Measurements from ENCODE around the gene OVCA2.

Gene OVCA2

DNA sequence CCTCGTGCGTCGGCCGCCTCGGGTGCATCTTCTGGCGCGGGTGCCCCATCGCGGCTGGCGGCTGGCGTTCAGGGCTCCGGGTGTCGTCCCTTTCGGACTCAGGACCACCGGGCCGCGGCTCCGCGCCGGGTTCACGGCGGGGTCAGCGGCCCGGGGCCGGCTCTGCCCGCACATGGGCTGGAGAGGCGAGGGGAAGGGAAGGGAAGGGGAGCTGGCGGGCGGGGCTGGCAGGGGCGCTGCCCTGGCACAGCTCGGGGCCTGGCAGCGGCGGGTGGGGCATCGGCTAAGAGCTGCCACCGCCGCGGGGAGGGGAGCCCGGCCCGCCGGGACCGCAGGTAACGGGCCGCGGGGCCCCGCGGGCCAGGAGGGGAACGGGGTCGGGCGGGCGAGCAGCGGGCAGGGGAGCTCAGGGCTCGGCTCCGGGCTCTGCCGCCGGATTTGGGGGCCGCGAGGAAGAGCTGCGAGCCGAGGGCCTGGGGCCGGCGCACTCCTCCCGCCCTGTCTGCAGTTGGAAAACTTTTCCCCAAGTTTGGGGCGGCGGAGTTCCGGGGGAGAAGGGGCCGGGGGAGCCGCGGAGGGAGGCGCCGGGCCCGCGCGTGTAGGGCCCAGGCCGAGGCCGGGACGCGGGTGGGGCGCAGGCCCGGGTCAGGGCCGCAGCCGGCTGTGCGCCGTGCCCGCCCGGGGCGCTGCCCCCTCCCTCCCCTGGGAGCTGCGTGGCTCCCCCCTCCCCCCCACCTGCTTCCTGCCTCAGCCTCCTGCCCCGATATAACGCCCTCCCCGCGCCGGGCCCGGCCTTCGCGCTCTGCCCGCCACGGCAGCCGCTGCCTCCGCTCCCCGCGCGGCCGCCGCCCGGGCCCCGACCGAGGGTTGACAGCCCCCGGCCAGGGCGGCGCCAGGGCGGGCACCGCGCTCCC is 13.7 kb downstream of the OVCA2 start:
- no peak for DNase-seq

DNA sequence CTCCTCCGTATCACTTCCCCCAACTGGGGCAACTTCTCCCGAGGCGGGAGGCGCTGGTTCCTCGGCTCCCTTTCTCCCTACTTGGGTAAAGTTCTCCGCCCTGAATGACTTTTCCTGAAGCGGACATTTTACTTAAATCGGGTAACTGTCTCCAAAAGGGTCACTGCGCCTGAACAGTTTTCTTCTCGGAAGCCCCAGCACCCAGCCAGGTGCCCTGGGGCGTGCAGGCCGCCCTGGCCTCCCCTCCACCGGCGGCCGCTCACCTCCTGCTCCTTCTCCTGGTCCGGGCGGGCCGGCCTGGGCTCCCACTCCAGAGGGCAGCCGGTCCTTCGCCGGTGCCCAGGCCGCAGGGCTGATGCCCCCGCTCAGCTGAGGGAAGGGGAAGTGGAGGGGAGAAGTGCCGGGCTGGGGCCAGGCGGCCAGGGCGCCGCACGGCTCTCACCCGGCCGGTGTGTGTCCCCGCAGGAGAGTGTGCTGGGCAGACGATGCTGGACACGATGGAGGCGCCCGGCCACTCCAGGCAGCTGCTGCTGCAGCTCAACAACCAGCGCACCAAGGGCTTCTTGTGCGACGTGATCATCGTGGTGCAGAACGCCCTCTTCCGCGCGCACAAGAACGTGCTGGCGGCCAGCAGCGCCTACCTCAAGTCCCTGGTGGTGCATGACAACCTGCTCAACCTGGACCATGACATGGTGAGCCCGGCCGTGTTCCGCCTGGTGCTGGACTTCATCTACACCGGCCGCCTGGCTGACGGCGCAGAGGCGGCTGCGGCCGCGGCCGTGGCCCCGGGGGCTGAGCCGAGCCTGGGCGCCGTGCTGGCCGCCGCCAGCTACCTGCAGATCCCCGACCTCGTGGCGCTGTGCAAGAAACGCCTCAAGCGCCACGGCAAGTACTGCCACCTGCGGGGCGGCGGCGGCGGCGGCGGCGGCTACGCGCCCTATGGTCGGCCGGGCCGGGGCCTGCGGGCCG is 14.7 kb downstream of the OVCA2 start:
- DNase-seq, result no peak

DNA sequence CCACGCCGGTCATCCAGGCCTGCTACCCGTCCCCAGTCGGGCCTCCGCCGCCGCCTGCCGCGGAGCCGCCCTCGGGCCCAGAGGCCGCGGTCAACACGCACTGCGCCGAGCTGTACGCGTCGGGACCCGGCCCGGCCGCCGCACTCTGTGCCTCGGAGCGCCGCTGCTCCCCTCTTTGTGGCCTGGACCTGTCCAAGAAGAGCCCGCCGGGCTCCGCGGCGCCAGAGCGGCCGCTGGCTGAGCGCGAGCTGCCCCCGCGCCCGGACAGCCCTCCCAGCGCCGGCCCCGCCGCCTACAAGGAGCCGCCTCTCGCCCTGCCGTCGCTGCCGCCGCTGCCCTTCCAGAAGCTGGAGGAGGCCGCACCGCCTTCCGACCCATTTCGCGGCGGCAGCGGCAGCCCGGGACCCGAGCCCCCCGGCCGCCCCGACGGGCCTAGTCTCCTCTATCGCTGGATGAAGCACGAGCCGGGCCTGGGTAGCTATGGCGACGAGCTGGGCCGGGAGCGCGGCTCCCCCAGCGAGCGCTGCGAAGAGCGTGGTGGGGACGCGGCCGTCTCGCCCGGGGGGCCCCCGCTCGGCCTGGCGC is 15.4 kb downstream of the OVCA2 start:
- DNase-seq, result no peak

DNA sequence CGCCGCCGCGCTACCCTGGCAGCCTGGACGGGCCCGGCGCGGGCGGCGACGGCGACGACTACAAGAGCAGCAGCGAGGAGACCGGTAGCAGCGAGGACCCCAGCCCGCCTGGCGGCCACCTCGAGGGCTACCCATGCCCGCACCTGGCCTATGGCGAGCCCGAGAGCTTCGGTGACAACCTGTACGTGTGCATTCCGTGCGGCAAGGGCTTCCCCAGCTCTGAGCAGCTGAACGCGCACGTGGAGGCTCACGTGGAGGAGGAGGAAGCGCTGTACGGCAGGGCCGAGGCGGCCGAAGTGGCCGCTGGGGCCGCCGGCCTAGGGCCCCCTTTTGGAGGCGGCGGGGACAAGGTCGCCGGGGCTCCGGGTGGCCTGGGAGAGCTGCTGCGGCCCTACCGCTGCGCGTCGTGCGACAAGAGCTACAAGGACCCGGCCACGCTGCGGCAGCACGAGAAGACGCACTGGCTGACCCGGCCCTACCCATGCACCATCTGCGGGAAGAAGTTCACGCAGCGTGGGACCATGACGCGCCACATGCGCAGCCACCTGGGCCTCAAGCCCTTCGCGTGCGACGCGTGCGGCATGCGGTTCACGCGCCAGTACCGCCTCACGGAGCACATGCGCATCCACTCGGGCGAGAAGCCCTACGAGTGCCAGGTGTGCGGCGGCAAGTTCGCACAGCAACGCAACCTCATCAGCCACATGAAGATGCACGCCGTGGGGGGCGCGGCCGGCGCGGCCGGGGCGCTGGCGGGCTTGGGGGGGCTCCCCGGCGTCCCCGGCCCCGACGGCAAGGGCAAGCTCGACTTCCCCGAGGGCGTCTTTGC is 16.2 kb downstream of the OVCA2 start:
- no peak for DNase-seq

DNA sequence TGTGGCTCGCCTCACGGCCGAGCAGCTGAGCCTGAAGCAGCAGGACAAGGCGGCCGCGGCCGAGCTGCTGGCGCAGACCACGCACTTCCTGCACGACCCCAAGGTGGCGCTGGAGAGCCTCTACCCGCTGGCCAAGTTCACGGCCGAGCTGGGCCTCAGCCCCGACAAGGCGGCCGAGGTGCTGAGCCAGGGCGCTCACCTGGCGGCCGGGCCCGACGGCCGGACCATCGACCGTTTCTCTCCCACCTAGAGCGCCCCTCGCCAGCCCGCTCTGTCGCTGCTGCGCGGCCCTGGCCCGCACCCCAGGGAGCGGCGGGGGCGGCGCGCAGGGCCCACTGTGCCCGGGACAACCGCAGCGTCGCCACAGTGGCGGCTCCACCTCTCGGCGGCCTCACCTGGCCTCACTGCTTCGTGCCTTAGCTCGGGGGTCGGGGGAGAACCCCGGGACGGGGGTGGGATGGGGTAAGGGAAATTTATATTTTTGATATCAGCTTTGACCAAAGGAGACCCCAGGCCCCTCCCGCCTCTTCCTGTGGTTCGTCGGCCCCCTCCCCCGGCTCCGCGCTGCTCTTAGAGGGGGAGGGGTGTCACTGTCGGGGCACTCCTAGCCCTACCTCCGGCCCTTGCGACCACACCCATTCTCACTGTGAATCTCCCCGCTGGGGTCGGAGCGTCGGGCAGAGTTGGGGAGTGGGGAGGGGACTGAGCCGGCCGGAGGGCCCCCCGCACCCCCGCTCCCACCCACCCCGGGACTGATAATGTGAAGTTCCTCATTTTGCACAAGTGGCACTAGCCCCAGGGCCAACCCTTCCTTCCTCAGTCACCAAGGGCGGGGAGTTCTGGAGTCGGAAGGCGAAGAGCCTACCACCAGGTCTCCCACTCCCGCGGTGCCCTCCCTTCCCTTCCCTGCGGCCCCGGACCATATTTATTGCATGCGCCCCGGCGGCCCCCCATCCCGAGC is 17.0 kb downstream of the OVCA2 start:
- no peak for DNase-seq

DNA sequence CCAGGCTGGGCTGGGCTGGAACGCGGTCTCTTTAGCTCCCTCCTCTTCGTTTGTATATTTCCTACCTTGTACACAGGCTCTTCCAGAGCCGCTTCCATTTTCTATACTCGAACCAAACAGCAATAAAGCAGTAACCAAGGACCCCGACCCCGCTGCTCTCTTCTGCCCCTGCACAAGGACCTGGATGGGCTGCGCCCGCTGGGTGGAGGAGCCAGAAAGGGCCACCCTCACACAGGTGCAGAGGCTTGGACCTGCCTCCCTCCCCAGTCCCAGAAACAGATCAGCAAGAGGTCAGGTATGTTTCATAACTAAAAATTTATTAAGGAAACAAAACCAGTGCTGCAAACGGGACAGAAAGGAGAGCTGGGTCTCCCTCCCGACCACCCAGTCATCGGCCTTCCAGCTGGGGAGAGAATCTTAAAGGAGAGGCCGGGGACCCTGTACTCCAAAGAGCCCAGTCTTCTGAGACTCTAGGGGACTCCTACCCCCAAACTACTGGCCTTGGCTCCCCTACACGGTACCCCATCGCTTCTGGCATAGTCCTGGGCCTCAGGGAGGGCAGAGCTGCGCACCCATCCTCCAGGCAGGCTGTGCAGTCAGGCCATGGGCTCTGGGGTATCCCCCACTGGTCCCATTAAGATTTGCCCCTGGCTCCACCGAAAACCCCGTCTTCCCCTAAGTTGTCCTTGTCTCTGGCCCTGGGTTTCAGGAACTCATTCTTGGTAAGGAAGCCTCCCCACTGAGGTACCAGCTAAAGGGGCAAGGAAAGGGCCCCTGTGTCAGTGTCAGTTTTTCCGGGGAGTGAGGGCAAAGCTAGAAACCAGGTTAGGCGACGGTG is 17.9 kb downstream of the OVCA2 start:
- no peak for DNase-seq

DNA sequence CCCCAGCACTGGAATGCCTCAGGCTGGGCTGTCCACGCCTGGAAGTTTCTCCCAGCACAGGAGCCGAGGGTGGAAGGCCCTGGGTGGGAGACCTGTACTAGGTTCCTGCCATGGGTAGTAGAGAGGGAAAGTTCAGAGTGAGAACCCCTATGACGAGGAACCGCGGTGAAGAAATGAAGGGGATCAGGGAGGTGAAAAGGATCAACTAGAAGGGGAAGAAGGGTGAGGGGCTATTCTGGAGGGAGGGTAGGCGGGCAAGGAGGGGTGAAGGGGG is 18.5 kb downstream of the OVCA2 start:
- DNase-seq, result no peak

DNA sequence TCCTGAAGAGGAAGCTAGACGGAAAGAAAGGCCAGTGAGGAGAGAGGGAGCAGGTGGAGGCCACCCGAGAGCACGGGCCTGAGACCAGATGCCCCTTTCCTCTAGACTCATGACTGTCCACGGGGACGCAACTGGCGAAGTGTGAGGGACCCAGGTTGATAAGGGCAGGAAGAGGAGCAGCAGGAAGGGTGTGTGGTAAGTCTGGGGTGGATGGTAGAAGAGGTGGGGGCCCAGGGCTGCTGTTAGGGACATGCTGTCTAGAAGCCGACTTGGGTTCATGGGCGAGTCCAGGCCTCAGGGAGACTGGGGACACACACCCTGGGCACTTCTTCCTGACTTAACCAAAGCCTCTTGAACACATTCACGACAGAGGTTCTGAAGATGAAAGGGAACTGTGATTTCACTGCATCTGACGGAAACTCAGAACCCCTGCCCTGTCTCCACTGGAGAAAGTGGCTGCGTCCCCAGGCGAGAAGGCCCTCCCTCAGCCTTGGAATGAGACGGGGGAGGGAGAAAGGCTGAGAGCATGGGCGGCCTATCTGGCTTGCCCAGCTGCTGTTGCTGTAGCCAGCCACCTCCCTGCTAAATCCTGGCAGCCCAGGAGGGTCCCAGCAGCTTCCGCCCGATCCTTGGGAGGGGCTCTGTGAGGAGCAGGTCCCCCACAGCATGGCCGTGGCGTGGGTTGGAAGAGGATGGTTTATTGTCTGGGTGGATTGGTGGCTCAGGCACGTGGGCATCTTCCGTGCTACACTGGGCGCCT is 19.0 kb downstream of the OVCA2 start:
- no peak for DNase-seq

DNA sequence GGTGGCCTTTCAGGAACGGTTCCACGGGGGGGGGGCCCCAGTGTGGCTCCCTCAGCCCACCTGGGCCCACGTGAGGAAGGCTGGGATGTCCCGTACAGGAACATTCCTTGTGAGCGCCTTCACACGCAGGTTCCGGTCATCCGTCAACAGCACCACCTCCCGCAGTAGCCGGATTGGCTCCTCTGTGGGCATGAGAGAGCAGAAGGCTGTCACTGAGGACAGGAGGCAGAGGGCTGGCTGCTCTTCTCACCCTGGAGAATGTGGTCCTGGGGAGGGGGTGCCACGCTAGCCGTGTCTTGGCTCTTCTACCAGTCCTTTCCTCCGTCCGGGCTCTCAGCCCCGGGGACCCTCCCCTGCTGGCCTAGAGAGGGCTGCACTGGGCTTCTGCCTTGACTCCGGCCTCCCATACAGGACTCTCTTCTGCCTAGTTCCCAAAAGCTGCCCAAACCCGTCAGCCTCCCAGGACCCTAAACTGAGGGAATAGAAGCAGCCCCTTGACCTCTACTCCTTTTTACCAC is 19.7 kb downstream of the OVCA2 start:
- no peak for DNase-seq

DNA sequence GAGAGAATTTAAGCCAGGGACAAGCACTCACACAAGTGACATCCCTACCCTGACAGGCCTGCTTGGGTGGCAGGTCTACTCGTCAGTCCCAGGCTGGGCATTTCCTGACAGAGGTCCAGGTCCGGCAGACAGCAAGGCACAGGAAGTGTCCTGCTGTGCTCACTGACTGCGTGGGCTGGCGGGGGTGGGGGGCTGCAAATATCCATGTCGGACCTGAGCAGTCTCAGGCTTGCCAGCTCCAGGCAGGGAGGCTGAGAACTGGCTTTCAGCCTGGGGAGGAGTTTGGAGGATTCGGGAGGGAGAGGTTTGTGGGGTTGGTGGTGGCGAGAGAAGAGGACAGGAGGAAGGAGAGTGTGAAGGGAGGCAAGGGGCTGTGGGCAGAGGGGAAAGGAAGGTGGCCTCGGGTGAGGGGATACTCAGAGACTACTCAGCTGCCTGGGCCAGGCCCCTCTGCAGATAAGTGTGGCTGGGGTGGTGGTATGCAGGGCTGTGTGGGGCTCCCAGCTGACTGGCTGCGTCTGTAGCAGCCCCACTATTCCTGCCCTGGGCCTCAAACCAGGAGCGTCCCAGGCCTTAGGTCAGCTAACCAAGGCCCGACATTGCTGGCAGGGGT is 20.9 kb downstream of the OVCA2 start:
- no peak for DNase-seq

DNA sequence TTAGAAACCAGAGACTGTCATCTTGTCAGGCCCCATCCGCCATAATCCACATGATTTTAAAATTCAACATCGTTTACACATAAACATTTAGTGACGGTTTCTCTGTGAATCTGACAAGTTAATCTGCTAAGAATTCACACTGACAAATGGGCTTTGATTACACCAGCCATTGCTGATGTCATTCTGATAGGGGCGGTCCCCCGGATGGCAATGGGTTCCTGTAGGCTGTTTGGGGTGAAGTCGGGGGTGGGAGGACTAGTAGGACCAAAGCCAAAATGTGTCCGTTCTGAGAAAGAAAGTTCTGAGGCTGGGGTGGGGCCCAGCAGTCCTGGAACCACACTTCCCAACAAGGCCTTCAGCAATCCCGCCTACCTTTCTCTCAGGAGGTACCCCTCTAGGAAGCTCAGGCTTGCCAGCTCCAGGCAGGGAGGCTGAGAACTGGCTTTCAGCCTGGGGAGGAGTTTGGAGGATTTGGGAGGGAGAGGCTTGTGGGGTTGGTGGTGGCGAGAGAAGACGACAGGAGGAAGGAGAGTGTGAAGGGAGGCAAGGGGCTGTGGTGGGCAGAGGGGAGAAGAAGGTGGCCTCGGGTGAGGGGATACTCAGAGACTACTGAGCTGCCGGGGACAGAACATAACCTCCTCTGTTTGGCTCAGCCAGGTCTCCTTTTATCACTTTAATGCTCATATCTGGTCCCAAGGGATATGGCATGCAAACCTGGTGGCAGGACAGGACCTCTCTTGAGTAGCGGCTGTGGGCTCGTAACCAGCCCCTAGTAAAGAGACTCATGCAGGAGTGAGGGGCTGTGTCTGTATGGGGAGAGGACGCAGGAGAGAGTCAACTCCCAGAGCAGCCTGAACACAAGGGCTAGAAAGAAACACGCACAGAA is 21.7 kb downstream of the OVCA2 start:
- no peak for DNase-seq

DNA sequence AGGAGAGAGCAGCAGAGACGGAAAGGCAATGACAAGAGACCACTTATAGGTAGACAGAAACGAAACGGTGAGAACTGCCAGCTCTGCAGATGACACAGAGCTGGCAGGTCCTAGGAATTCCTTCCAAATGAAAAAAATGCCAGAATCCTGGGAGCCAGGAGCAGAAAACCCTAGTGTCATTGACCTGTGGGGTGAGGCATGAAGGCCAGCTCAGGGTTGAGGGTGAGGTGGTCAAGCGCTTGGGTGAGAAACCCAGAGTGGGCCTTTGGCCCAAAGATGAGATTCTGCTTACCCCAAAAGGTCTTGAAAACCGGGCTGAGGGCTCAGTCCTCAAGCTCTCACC is 22.3 kb downstream of the OVCA2 start:
- DNase-seq, result no peak

DNA sequence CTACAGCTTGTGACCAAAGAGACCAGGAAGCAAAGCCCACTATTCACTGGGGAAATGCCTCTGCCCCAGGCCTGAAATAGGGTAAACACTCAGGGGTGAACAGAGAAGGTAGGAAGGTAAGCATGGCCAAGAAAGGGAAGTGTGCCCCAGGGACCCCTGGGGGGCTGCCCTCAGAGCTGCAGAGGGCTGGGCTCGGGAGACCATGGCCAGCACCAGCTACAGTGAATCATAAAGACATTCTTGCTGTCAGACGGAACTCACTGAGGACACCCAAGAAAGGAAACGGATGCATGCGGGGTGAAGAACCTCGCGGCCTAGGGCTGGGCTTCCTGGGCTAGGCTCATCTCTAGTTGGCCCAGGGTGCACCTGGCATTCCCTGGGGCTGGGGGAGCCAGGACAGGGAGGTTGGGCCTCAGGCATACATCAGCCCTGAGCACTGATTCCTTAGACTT is 22.7 kb downstream of the OVCA2 start:
- DNase-seq, result no peak

DNA sequence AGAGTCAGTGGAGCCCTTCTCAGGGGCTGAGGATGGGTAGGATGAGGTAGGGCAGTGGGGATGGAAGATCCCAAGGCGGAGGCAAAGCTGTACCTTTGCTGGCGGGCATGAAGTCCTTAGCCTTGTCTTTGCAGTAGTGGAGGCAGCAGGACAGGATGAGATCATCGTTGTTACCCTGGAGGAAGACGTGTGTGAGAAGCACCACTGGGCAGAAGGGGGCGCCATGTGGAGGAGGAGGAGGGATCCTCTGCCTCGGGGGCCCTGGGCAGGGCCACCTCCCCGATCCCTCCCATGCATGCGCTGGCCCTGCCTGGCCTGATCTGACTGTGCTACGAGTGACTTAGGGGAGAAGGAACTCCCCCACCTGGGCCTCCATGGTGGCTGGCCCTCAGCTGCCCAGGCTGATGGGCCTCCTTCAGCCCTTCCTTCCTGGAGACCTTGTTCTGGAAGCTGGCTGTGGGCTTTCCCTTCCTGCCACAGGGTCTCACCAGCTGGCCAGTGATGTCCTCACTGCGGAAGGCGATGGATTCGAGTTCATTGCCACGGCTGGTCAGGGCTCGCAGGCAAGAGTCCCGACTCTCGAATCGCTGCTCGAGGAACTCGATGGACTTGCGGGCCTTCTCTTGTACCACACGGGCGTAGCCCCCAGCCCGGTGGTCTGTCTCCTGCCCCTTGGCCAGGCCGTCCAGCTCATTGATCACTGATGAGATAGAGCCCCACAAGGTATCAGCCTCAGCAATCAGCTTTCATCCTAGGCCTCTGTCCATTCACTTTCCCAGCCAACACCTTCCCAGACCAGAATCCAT is 23.4 kb downstream of the OVCA2 start:
- DNase-seq, result no peak

DNA sequence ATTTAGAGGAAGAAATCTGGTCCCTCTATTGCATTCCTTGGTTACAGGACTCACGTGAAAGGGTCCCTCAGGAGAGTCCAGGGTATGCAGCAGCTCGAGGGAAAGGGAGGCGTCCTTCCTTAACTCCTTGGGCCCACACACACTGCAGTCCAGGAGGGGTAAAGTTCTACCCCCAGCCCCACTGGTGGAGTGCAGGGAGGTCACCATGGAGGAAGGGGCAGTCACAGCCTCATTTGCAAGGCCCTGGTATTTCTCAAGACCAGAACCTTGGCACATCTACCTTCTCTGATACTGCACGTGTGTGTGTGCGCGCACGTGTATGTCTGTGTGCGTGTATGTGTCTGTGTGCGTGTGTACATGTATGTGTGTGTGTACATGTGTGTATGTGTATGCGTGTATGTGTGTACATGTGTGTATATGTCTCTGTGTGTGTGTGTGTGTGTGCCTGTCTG is 24.2 kb downstream of the OVCA2 start:
- no peak for DNase-seq

DNA sequence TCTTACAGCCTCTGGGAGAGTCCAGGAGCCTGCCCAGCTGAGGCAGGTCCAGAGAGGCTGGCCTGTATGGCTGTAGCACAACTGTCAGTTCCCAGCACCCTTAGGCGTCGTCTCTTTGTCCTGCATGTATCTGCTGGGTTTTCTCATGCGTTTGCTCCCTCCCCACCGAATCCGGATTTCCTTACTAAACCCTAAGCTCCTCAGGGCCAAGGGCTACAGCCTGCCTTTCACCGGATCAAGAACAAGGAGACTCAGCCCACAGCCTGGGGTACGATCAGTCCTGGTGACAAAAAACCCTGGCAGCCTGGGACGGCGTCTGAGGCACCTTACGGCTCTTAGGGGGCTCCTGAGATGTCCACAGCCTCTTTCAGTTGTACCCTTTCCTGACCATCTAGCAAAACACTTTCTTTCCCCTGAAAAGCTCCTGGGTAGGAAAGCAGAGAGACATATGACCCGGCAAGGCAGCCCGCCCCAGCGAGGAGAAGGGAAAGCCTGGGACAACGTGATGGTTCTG is 25.3 kb downstream of the OVCA2 start:
- no peak for DNase-seq

DNA sequence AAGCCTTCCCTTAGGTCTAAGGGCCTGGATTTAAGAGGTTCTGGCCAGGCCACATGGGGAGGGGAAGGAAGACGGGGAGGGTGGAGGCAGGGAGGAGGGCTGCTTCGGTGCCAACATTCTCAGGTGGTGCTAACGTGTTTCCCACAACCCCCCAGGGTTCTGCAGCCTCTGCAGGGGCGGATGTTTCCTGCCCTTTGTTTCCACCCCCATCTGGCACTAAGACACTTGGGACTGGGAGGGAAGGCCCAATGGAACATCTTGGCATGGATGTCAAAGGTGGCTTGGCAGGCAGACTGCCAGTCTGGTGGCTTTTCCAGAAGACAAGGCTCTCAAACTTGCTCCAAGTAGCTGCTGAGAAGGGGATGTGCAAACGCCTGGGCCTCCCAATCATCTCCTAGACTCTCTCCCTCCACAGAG is 25.8 kb downstream of the OVCA2 start:
- DNase-seq, result no peak

Measured in NCI-H2081 treated with DMSO at 0.1 percent for 48 hours (cell line).